ENCODE results near the gene SEMA4B.
"Not testable (repeated sequence)": the region's sequence is repeated elsewhere in the genome, so short reads cannot be mapped to it uniquely, and the experiment has no call there.

SEMA4B gene

GRCh38 chr15:90178468-90179435 lies 22.4 kb upstream of the SEMA4B start:
- no peak for DNase-seq (ENCODE audit: low spot score)

GRCh38 chr15:90181776-90182175 lies 19.4 kb upstream of the SEMA4B start:
- DNase-seq (ENCODE audit: low spot score): no peak

GRCh38 chr15:90184119-90184785 lies 16.9 kb upstream of the SEMA4B start:
- peak; percentile 72 for DNase-seq (ENCODE audit: low spot score)

GRCh38 chr15:90184786-90185704 lies 16.1 kb upstream of the SEMA4B start:
- DNase-seq (ENCODE audit: low spot score): peak; percentile 74

- no peak for DNase-seq (ENCODE audit: low spot score)
These were observed 13.8 kb upstream of the SEMA4B start for GRCh38 chr15:90187257-90187868.

GRCh38 chr15:90188065-90188464 lies 13.1 kb upstream of the SEMA4B start:
- not testable (repeated sequence) for DNase-seq (ENCODE audit: low spot score)

- DNase-seq (ENCODE audit: low spot score): no peak
These were observed 12.0 kb upstream of the SEMA4B start for GRCh38 chr15:90188914-90189748.

- no peak for DNase-seq (ENCODE audit: low spot score)
These were observed 11.2 kb upstream of the SEMA4B start for GRCh38 chr15:90189781-90190467.

GRCh38 chr15:90190606-90191343 lies 10.4 kb upstream of the SEMA4B start:
- DNase-seq (ENCODE audit: low spot score): no peak

- DNase-seq (ENCODE audit: low spot score): no peak
These were observed 9.8 kb upstream of the SEMA4B start for GRCh38 chr15:90191344-90191687.

GRCh38 chr15:90191794-90192509 lies 9.2 kb upstream of the SEMA4B start:
- no peak for DNase-seq (ENCODE audit: low spot score)

- no peak for DNase-seq (ENCODE audit: low spot score)
These were observed 8.0 kb upstream of the SEMA4B start for GRCh38 chr15:90192961-90193786.

GRCh38 chr15:90194655-90195054 lies 6.5 kb upstream of the SEMA4B start:
- DNase-seq (ENCODE audit: low spot score): no peak

GRCh38 chr15:90200534-90201129 lies 498 bp upstream of the SEMA4B start:
- no peak for DNase-seq (ENCODE audit: low spot score)

- DNase-seq (ENCODE audit: low spot score): no peak
These were observed 830 bp downstream of the SEMA4B start for GRCh38 chr15:90201944-90202375.

GRCh38 chr15:90202929-90203328 lies 1.8 kb downstream of the SEMA4B start:
- no peak for DNase-seq (ENCODE audit: low spot score)

GRCh38 chr15:90203473-90203872 lies 2.3 kb downstream of the SEMA4B start:
- DNase-seq (ENCODE audit: low spot score): no peak
